ENCODE data around the gene NR3C2. TPM values are rescaled to one million over a fixed set of nuclear protein-coding genes. Genes with fewer than 3 reads are reported as not detected.

Gene NR3C2
- total RNA-seq, 1 donor from 2014 or later, result 11.5 TPM

DNA sequence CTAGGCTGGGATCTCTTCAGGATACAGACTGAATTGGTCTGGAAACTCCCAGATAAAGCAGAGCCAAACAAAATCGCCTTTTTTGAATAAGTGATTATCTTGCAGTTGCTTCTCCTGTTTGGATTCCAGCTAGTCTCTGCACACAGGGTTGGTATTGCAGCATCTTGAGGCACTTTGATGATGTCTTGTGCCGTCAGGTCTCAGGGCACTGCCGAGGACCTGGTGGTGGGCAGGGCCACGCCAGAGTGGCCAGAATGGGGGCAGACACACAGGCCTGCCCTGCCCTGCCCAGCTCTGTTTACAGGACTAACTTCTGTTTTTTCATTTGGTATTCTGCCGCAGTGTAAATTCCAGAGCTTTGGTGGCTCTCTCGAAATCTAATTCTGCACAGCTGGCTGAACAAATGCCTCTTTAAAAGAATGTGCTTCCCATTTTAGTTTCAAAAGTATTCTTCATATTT is 276.1 kb downstream of the NR3C2 start:
- Mint-ChIP-seq H3K27ac (no peak overlapping the region), H3K4me3 (no peak overlapping the region), H3K9me3 (no peaks in the 10 kb centered on the region), H3K36me3 (peaks cover 3% of the 10 kb centered on the region), H3K27me3 (no peaks in the 10 kb centered on the region), H3K4me1 (ENCODE audit: unreplicated experiment) (peaks cover 26% of the 10 kb centered on the region)
- DNase-seq (ENCODE audit: extremely low spot score, unreplicated experiment), result no peak
- TF ChIP-seq, protein P1, sequence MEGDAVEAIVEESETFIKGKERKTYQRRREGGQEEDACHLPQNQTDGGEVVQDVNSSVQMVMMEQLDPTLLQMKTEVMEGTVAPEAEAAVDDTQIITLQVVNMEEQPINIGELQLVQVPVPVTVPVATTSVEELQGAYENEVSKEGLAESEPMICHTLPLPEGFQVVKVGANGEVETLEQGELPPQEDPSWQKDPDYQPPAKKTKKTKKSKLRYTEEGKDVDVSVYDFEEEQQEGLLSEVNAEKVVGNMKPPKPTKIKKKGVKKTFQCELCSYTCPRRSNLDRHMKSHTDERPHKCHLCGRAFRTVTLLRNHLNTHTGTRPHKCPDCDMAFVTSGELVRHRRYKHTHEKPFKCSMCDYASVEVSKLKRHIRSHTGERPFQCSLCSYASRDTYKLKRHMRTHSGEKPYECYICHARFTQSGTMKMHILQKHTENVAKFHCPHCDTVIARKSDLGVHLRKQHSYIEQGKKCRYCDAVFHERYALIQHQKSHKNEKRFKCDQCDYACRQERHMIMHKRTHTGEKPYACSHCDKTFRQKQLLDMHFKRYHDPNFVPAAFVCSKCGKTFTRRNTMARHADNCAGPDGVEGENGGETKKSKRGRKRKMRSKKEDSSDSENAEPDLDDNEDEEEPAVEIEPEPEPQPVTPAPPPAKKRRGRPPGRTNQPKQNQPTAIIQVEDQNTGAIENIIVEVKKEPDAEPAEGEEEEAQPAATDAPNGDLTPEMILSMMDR (conservative IDR thresholded peaks at IDR 0.05), result no peak

GRCh38 chr4:148164557-148164956 is 277.7 kb downstream of the NR3C2 start:
- Mint-ChIP-seq H3K9me3 (no peaks in the 10 kb centered on the region), H3K4me1 (ENCODE audit: unreplicated experiment) (peaks cover 26% of the 10 kb centered on the region), H3K27me3 (no peaks in the 10 kb centered on the region), H3K4me3 (no peak overlapping the region), H3K27ac (no peak overlapping the region), H3K36me3 (no peaks in the 10 kb centered on the region)
- DNase-seq (ENCODE audit: extremely low spot score, unreplicated experiment), result no peak
- TF ChIP-seq, protein P1 (conservative IDR thresholded peaks at IDR 0.05), result no peak

GRCh38 chr4:148162991-148163390 is 279.2 kb downstream of the NR3C2 start:
- Mint-ChIP-seq H3K9me3 (no peaks in the 10 kb centered on the region), H3K36me3 (no peaks in the 10 kb centered on the region), H3K27me3 (no peaks in the 10 kb centered on the region), H3K4me1 (ENCODE audit: unreplicated experiment) (peaks cover 26% of the 10 kb centered on the region), H3K27ac (peak overlapping the region; percentile 4), H3K4me3 (no peak overlapping the region)
- DNase-seq (ENCODE audit: extremely low spot score, unreplicated experiment), result no peak
- TF ChIP-seq, protein P1 (conservative IDR thresholded peaks at IDR 0.05), result no peak

GRCh38 chr4:148162519-148162918 is 279.7 kb downstream of the NR3C2 start:
- Mint-ChIP-seq H3K27me3 (no peaks in the 10 kb centered on the region), H3K9me3 (no peaks in the 10 kb centered on the region), H3K4me1 (ENCODE audit: unreplicated experiment) (peaks cover 26% of the 10 kb centered on the region), H3K36me3 (no peaks in the 10 kb centered on the region), H3K27ac (peak overlapping the region; percentile 4), H3K4me3 (no peak overlapping the region)
- no peak for DNase-seq (ENCODE audit: extremely low spot score, unreplicated experiment)
- TF ChIP-seq, protein P1 (conservative IDR thresholded peaks at IDR 0.05), result no peak

- no peaks in the 10 kb centered on the region for H3K27me3 Mint-ChIP-seq
Measured at GRCh38 chr4:148161601-148162000, 280.6 kb downstream of the NR3C2 start.

More at GRCh38 chr4:148161601-148162000, 280.6 kb downstream of the NR3C2 start:
- Mint-ChIP-seq H3K36me3 (no peaks in the 10 kb centered on the region), H3K9me3 (no peaks in the 10 kb centered on the region), H3K4me1 (ENCODE audit: unreplicated experiment) (peaks cover 26% of the 10 kb centered on the region), H3K4me3 (no peak overlapping the region), H3K27ac (no peak overlapping the region)
- TF ChIP-seq, protein P1 (conservative IDR thresholded peaks at IDR 0.05), result no peak
- no peak for DNase-seq (ENCODE audit: extremely low spot score, unreplicated experiment)

Data from type B pancreatic cell (in vitro differentiated cells).